GM23338 (cell line): ENCODE measurements around the gene MRPS11. TPM values are rescaled to one million over a fixed set of nuclear protein-coding genes. Genes with fewer than 3 reads are reported as not detected.
A peak's percentile ranks its signal among the peaks of the same experiment; 100 is the strongest.

Source experiments
- ATAC-seq: fragments of 200-7000 bp; cut with Tn5 transposase; 3 replicates; pipeline ENCODE4 v1.9.1; 2020
- DNase-seq: peaks from one replicate; pipeline ENCODE4 v3.0.0-alpha.2; 2015; ENCODE audit warnings: low spot score
- H2AFZ ChIP-seq: fragments of 200-600 bp; sonication (generic); 2 replicates; pipeline ENCODE4 v1.8.0; 2016; ENCODE audit warnings: antibody characterized with exemption, mild to moderate bottlenecking, moderate library complexity
- H3F3A ChIP-seq: fragments of 200-600 bp; sonication (generic); replicated peaks from 2 replicates; pipeline ENCODE4 v1.8.0; 2017; ENCODE audit warnings: antibody characterized with exemption, mixed run types, low read depth
- H3K27ac ChIP-seq: fragments of 200-600 bp; sonication (generic); 2 replicates; pipeline ENCODE4 v1.6.1; 2016; ENCODE audit warnings: low read depth
- H3K27me3 ChIP-seq: fragments of 200-600 bp; sonication (generic); 2 replicates; pipeline ENCODE4 v1.8.0; 2016; ENCODE audit warnings: mild to moderate bottlenecking, mixed run types, moderate library complexity; ENCODE audit not compliant: insufficient read depth
- H3K36me3 ChIP-seq: fragments of 200-600 bp; sonication (generic); 2 replicates; pipeline ENCODE4 v1.8.0; 2016; ENCODE audit warnings: mild to moderate bottlenecking; ENCODE audit not compliant: insufficient read depth
- H3K4me1 ChIP-seq: fragments of 200-600 bp; sonication (generic); 2 replicates; pipeline ENCODE4 v1.8.0; 2016; ENCODE audit warnings: mild to moderate bottlenecking, moderate library complexity; ENCODE audit not compliant: insufficient read depth
- H3K4me2 ChIP-seq: fragments of 200-600 bp; sonication (generic); 2 replicates; pipeline ENCODE4 v1.7.1; 2017; ENCODE audit warnings: mixed run types
- H3K4me3 ChIP-seq: fragments of 200-600 bp; sonication (generic); 2 replicates; pipeline ENCODE4 v1.6.1; 2016; ENCODE audit warnings: mixed run types
- H3K79me2 ChIP-seq: fragments of 200-600 bp; sonication (generic); replicated peaks from 2 replicates; pipeline ENCODE4 v1.8.0; 2017; ENCODE audit warnings: mild to moderate bottlenecking; ENCODE audit not compliant: insufficient read depth
- H3K9me2 ChIP-seq: fragments of 200-600 bp; sonication (generic); 2 replicates; pipeline ENCODE4 v1.8.0; 2017; ENCODE audit not compliant: insufficient read depth
- H4K20me1 ChIP-seq: fragments of 200-600 bp; sonication (generic); replicated peaks from 2 replicates; pipeline ENCODE4 v1.8.0; 2017; ENCODE audit warnings: mild to moderate bottlenecking; ENCODE audit not compliant: insufficient read depth
- H3K27ac Mint-ChIP-seq: 2 replicates; pipeline ENCODE4 v1.8.0; 2020; ENCODE audit warnings: inconsistent platforms, mild to moderate bottlenecking, moderate library complexity, mixed read lengths
- H3K27me3 Mint-ChIP-seq: 3 replicates; pipeline ENCODE4 v1.8.0; 2022; ENCODE audit warnings: low read depth, mild to moderate bottlenecking, moderate library complexity, mixed read lengths, inconsistent platforms; ENCODE audit not compliant: insufficient read depth, poor library complexity
- H3K36me3 Mint-ChIP-seq: 3 replicates; pipeline ENCODE4 v1.8.0; 2021; ENCODE audit warnings: low read depth, mild to moderate bottlenecking, inconsistent platforms, moderate library complexity, mixed read lengths
- H3K4me1 Mint-ChIP-seq: 3 replicates; pipeline ENCODE4 v1.8.0; 2020; ENCODE audit warnings: mild to moderate bottlenecking, inconsistent platforms, mixed read lengths
- H3K4me3 Mint-ChIP-seq: 3 replicates; pipeline ENCODE4 v1.8.0; 2021; ENCODE audit warnings: moderate library complexity, mild to moderate bottlenecking, inconsistent platforms, mixed read lengths
- H3K9me3 Mint-ChIP-seq: 3 replicates; pipeline ENCODE4 v1.8.0; 2020; ENCODE audit warnings: moderate library complexity, mild to moderate bottlenecking, inconsistent platforms, mixed read lengths
- JUNB ChIP-seq: IDR thresholded peaks from one replicate; pipeline ENCODE4 v1.6.1; 2016; ENCODE audit warnings: antibody characterized with exemption; ENCODE audit not compliant: unreplicated experiment
- NANOG ChIP-seq: IDR thresholded peaks from 2 replicates; pipeline ENCODE4 v1.6.1; 2016; ENCODE audit warnings: antibody characterized with exemption, borderline replicate concordance
- POLR2AphosphoS5 ChIP-seq: IDR thresholded peaks from 2 replicates; pipeline ENCODE4 v1.6.1; 2016; ENCODE audit warnings: antibody characterized with exemption, low read depth
- polyA plus RNA-seq: library from polyadenylated mRNA; unstranded; fragments of >200 nt; fragmentation: Nextera tagmentation; extraction: Ambion mirVana; gene quantifications from 2 replicates; pipeline ENCODE4 v1.2.1, GENCODE V29; 2016
- total RNA-seq: library from RNA; depleted of rRNA; stranded (reverse); fragments of >200 nt; shearing (Covaris generic); gene quantifications from 2 replicates; pipeline ENCODE4 v1.2.3, GENCODE V29; 2014
- TF ChIP-seq, protein P1 (sequence below): fragments of 250-450 bp; sonication (Bioruptor Pico); IDR thresholded peaks from 2 replicates; pipeline ENCODE4 v1.5.0; 2020; ENCODE audit warnings: mild to moderate bottlenecking, moderate library complexity
- TF ChIP-seq, protein P2 (sequence below): IDR thresholded peaks from one replicate; pipeline ENCODE4 v1.6.1; 2018; ENCODE audit warnings: antibody characterized with exemption; ENCODE audit not compliant: unreplicated experiment

MRPS11 gene
- total and polyA plus RNA-seq, 2 experiments from 2014 or later, result 35.8 to 57.9 TPM

DNA sequence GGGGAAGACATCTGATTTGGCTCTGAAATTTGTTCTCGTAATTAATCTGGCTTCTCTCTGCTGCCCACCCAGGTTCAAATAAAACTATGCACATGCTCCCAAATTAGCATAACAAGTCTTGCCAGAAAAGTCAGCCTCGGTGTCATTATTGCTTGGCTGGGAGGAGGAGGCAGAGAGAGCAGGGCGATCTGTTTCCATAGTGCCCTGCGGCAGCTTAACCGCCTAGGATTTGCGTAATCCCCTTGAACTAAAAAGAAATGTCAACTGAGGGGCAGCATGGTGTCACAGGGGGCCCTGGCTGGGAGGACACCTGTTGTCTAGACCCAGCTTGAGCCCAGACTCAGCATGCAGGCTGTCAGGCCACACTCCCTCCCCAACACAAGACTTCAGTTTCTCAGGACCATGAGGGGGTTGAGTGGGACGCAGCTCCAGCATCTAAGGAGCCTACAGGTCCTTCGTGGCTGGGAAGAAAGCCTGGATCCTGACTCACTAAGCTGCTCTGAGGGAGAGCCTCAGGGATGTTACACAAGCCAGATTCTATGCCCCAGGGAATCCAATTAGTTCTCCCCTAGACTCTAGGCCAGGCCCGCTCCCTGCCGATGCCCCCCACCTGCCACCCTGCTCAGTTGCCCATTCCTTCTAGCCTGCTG lies 17.3 kb downstream of the MRPS11 start:
- no peaks in the 10 kb centered on the region for H3K27me3 ChIP-seq
- H3K36me3 ChIP-seq, result no peaks in the 10 kb centered on the region
- DNase-seq, result peak; percentile 52
- H3K79me2 ChIP-seq, result no peaks in the 10 kb centered on the region
- H3K36me3 Mint-ChIP-seq, result no peaks in the 10 kb centered on the region
- H3K9me2 ChIP-seq, result no peaks in the 10 kb centered on the region
- TF ChIP-seq, protein P1, sequence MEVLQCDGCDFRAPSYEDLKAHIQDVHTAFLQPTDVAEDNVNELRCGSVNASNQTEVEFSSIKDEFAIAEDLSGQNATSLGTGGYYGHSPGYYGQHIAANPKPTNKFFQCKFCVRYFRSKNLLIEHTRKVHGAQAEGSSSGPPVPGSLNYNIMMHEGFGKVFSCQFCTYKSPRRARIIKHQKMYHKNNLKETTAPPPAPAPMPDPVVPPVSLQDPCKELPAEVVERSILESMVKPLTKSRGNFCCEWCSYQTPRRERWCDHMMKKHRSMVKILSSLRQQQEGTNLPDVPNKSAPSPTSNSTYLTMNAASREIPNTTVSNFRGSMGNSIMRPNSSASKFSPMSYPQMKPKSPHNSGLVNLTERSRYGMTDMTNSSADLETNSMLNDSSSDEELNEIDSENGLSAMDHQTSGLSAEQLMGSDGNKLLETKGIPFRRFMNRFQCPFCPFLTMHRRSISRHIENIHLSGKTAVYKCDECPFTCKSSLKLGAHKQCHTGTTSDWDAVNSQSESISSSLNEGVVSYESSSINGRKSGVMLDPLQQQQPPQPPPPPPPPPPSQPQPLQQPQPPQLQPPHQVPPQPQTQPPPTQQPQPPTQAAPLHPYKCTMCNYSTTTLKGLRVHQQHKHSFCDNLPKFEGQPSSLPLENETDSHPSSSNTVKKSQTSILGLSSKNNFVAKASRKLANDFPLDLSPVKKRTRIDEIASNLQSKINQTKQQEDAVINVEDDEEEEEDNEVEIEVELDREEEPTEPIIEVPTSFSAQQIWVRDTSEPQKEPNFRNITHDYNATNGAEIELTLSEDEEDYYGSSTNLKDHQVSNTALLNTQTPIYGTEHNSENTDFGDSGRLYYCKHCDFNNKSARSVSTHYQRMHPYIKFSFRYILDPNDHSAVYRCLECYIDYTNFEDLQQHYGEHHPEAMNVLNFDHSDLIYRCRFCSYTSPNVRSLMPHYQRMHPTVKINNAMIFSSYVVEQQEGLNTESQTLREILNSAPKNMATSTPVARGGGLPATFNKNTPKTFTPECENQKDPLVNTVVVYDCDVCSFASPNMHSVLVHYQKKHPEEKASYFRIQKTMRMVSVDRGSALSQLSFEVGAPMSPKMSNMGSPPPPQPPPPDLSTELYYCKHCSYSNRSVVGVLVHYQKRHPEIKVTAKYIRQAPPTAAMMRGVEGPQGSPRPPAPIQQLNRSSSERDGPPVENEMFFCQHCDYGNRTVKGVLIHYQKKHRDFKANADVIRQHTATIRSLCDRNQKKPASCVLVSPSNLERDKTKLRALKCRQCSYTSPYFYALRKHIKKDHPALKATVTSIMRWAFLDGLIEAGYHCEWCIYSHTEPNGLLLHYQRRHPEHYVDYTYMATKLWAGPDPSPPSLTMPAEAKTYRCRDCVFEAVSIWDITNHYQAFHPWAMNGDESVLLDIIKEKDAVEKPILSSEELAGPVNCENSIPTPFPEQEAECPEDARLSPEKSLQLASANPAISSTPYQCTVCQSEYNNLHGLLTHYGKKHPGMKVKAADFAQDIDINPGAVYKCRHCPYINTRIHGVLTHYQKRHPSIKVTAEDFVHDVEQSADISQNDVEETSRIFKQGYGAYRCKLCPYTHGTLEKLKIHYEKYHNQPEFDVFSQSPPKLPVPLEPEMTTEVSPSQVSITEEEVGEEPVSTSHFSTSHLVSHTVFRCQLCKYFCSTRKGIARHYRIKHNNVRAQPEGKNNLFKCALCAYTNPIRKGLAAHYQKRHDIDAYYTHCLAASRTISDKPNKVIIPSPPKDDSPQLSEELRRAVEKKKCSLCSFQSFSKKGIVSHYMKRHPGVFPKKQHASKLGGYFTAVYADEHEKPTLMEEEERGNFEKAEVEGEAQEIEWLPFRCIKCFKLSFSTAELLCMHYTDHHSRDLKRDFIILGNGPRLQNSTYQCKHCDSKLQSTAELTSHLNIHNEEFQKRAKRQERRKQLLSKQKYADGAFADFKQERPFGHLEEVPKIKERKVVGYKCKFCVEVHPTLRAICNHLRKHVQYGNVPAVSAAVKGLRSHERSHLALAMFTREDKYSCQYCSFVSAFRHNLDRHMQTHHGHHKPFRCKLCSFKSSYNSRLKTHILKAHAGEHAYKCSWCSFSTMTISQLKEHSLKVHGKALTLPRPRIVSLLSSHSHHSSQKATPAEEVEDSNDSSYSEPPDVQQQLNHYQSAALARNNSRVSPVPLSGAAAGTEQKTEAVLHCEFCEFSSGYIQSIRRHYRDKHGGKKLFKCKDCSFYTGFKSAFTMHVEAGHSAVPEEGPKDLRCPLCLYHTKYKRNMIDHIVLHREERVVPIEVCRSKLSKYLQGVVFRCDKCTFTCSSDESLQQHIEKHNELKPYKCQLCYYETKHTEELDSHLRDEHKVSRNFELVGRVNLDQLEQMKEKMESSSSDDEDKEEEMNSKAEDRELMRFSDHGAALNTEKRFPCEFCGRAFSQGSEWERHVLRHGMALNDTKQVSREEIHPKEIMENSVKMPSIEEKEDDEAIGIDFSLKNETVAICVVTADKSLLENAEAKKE, result no peak
- TF ChIP-seq POLR2AphosphoS5 (no peak), JUNB (no peak), NANOG (no peak)
- TF ChIP-seq, protein P2, sequence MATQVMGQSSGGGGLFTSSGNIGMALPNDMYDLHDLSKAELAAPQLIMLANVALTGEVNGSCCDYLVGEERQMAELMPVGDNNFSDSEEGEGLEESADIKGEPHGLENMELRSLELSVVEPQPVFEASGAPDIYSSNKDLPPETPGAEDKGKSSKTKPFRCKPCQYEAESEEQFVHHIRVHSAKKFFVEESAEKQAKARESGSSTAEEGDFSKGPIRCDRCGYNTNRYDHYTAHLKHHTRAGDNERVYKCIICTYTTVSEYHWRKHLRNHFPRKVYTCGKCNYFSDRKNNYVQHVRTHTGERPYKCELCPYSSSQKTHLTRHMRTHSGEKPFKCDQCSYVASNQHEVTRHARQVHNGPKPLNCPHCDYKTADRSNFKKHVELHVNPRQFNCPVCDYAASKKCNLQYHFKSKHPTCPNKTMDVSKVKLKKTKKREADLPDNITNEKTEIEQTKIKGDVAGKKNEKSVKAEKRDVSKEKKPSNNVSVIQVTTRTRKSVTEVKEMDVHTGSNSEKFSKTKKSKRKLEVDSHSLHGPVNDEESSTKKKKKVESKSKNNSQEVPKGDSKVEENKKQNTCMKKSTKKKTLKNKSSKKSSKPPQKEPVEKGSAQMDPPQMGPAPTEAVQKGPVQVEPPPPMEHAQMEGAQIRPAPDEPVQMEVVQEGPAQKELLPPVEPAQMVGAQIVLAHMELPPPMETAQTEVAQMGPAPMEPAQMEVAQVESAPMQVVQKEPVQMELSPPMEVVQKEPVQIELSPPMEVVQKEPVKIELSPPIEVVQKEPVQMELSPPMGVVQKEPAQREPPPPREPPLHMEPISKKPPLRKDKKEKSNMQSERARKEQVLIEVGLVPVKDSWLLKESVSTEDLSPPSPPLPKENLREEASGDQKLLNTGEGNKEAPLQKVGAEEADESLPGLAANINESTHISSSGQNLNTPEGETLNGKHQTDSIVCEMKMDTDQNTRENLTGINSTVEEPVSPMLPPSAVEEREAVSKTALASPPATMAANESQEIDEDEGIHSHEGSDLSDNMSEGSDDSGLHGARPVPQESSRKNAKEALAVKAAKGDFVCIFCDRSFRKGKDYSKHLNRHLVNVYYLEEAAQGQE, result no peak
- H3K4me3 Mint-ChIP-seq, result no peak overlapping the region
- H3K27me3 Mint-ChIP-seq, result peaks cover 7% of the 10 kb centered on the region
- H3F3A ChIP-seq, result no peaks in the 10 kb centered on the region
- no peaks in the 10 kb centered on the region for H4K20me1 ChIP-seq
- peak overlapping the region; percentile 34 for H3K4me2 ChIP-seq
- H3K27ac ChIP-seq, result no peak overlapping the region
- H3K4me1 Mint-ChIP-seq, result peaks cover 32% of the 10 kb centered on the region
- H2AFZ ChIP-seq, result no peak overlapping the region
- no peak overlapping the region for H3K27ac Mint-ChIP-seq
- no peaks in the 10 kb centered on the region for H3K9me3 Mint-ChIP-seq
- peaks cover 28% of the 10 kb centered on the region for H3K4me1 ChIP-seq
- peak; percentile 68 for ATAC-seq
- no peak overlapping the region; the same call in 1 of the 2 replicates for H3K4me3 ChIP-seq
